RKO (cell line): Measurements from ENCODE around the gene CALCB.

ENCODE experiments used
- DNase-seq: peaks from one replicate; pipeline ENCODE4 v3.0.0-alpha.2; 2016; ENCODE audit warnings: low spot score

The CALCB gene

DNA sequence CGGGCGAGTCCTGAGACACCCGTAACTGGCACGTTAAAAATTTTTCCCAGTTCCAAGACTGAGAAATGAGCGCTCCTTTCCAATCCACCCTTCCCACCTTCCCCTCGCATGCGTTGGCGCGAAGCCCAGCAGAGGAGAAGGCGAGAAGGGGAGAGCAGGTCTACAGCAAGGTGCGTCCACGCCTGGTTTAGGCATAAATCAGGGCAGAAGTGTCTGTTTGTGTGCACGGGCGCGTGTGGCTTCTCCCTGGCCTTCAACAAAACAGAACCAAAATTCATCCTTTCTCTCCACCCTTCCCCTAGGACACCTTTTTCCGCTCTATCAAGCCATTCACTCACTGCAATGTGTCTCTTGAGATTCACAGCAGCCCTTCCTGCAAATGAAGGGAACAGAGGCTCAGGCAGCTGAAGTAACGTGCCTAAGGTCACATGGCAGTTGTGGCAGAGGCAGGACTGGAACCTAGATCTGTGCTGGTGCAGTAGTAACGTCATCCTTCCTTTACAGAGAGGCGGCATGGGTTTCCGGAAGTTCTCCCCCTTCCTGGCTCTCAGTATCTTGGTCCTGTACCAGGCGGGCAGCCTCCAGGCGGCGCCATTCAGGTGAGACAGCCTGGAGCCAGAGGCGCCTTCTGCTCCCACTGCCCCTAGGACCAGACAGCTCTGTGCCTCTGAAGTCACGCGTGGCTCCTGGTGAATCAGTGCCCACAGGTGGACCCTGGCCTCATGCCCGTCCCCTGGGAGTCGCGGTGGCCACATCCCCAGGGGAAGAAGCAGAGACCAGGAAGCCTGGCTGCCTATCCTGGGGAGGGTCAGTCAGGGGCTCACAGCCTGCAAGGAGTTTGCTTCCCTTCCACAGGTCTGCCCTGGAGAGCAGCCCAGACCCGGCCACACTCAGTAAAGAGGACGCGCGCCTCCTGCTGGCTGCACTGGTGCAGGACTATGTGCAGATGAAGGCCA is 1.1 kb downstream of the CALCB start:
- DNase-seq, result peak; percentile 9

DNA sequence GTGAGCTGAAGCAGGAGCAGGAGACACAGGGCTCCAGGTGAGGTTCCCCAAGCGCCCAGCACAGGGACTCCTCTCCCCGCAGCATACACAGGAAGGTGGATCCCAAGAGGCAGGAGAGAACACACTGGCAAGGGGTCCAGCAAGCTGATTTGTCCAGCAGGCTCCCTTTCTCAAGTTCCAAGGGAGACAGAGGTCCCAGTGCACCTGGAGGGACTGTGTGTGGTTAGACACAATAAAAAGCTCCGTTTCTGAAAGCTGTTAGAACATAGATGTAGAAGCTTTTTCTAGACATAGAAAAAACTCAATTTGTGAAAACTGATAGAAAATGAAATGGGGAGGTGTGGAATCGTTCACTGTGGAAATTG is 1.8 kb downstream of the CALCB start:
- DNase-seq, result no peak

DNA sequence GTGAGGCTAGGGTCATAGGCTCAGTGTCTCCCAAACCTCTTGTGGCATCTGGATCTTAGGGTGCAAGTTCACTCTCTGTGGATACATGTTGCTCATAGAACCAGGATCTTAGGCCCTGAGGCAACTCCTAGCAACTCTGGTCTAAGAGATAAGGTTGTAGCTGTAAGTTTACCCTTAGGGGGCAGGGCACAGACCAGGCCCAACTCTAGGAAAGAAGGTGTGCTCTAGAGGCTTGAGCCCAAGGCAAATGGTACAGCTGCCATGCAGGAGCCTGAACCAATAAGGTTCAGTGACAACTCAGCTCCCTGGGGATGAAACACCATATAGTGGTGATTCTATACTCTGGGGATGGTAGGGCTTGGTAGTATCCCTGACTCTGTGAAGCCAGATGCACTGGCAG is 17.8 kb downstream of the CALCB start:
- DNase-seq, result no peak

DNA sequence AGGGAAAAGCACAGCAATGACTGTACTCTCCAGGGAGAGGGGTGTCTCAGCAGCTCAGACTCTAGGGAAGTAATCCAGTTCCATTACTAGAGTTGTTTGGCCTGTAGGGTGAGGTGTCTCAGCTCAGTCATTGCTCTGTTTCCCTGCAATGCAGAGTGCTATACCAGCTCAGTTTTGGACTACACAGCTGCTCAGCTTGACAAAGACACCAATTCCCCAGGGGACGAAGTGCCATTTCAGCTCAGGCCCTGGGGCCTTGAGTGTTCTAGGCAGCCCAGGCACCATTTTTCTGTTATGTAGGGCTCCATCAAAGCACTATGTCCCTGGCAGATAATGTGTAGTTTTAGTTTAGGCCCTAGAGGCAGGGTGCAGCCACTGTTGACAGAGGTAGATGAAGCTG is 18.2 kb downstream of the CALCB start:
- no peak for DNase-seq

DNA sequence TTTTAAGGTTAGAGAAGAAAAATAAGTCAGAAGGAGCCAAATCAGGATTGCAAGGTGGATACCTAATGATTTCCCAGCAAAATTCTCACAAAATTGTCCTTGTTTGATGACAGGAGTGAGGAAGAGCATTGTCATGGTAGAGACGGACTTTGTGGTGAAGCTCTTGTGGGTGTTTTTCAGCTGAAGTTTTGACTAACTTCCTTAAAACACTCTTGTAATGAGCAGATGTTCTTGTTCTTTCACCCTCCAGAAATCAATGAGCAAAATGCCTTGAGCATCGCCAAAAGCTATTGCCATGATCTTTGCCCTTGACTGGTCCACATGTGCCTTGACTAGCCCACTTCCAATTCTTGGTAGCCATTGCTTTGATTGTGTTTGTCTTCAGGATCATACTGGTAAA is 20.0 kb downstream of the CALCB start:
- no peak for DNase-seq

DNA sequence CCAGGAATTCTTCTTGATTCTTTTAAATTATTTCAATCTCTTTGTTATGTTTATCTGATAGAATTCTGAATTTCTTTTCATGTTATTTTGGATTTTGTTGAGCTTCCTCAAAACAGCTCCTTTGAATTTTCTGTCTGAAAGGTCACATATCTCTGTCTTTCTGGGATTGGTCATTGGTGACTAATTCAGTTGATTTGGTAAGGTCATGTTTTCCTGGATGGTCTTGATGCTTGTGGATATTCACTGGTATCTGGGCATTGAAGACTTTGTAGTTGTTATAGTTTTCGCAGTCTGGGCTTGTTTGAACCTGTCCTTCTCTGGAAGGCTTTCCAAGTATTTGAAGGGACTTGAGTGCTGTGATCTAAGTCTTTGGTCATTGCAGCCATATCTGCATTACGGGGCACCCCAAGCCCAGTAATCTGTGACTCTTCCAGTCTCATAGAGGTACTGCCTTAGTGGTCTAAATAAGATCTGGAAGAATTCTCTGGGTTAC is 22.4 kb downstream of the CALCB start:
- DNase-seq, result no peak

DNA sequence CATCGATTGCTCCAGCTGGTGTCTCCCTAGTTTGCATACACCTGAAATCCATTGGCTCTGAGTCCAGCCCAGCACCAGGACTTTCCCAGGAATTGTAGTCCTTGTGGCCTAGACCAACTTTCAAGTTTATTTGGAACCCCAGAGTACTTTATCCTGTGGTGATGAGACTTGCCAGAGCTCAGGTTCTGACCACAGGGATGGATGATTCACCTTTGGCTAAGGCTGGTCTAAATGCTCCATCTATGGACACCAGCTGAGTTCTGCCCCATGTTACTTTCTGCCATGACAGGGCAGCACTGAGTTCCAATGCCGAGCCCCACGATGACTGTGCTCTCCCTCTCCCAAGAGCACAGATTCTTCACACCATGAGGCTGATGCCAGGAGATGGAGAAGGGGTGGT is 24.0 kb downstream of the CALCB start:
- DNase-seq, result no peak

DNA sequence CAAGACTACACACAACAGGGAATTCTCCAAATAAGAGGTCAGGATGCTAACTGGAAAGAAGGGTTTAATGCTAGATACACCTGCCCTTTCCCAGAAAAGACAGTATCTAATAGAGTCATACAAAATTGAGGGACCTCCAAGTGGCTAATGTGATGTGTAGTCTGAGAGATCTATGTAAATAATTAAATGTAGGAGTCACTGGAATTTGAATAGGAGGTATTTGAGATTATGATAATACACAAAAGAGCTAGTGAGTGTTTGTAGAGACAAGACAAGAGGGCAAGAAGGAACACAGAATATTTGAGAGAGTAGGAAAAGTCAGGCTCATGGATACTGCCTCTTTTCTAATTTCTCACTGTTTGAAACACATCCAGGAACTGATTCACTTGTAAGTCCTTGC is 25.9 kb downstream of the CALCB start:
- DNase-seq, result no peak

DNA sequence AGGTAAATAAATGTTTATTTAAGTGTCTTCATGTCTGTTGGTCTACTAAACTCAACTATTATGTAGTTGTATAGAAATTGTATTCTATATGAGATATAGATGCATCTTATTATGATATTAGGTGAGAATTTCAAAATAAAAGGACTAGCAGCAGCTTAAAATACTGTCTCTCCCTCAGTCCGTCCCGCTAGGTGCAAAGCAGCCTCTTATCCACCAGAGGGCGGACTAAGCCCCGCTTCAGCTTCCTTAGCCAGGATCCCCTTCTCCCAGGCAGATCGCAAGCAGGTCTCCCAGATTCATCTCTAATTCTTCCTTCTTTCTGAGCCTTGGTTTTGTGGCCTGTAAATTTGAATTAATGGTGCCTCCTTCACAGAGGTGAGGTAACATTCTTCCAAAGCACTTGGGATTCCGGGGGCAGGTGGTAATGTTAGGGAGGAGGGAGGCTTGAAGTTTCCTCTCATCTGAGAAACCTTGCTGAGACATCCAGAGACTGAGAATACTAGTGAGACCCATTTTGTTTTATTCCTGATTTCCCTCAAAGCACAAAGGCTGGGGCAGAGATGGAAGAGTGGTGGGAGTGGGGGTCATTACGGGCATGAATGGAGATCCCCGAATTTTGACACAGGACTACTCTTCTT is 27.8 kb downstream of the CALCB start:
- DNase-seq, result peak; percentile 72

DNA sequence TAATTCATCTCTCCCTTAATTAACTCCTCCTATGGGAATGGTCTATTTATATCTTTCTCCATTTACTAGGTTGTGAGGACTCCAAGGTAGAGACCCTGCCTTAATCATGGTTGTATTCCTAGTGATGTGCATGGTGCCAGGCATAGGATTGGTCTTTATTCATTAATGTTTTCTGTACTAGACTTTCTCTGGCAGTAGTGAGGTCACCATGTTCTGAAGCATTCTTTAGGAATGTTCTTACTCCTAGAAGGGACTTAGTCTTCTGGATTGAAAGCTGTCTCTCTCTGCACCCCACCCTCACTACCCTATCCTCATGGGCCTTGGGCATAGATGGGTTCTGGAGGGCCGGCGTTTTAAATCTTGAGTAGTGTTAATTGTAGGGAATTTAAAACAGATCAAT is 30.8 kb downstream of the CALCB start:
- no peak for DNase-seq

DNA sequence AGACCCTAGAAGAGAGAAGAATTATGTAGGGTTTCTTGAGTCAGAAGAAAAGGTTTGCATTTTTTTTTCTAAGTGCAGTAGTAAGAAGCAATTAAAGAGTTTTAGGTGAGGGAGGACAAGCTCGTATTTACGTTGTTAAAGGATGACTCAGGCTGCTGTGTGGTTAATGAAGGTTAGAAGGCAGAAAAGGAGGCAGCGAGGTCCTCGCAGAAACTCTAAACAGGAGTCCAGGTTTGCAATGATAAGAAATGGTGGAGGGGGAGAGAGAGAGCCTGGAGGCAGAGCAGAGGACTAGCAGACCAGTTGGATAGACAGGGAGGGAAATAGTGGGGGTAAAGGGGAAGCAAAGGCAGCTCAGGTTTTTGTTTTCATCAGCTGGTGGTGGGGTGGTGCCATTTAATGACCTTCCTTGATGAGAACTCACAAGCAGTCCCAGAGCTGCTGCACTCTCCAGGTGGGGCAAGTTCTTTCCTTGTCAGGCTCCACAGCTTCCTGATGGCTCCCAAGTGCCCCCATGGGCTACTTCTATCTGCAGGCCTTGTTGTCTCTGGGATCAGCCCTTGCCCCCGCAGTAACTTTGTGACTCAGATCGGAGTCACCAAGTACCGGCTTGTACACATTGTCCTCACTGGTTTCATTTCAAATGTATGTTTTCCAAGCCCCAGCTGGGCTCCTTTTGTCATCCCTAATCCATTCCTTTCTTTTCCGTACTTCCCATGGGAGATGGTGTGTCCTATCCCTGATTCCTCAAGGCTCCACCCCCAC is 33.0 kb downstream of the CALCB start:
- DNase-seq, result peak; percentile 30

DNA sequence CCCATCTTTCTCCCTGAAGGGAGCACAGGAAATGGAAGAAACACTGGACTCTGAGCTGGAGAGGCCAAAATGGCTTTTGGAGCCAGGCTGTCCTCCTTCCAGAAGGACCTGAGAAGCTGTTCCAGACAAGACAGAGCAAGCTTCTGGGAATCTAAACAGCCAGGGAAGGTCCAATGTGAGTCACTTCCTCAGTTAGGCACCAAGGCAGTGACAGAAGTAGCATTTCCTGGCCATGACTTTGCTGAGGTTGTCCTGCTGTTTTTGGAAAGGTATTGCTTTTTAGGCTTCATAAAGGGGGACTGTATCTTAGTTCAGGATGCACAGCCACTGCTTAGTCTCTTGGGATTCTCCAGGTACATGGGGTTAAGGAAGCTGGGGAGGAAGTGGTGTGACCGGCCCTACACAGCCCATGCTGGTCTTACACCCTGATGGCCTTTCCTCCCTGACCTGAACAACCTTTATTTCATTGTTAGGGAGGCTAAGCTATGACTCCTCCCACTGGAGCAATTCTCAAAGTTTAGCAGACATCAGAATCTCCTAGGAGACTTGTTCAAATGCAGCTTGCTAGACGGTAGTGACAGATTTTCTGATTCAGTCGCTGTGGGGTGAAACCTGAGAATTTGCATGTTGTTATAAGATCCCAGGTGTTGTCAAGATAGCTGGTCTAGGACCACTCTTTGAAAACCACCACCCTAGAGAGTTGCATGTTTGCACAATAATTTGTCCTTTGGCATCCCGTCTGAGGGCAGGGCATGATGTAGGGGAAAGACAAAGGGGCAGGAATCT is 34.5 kb downstream of the CALCB start:
- no peak for DNase-seq

DNA sequence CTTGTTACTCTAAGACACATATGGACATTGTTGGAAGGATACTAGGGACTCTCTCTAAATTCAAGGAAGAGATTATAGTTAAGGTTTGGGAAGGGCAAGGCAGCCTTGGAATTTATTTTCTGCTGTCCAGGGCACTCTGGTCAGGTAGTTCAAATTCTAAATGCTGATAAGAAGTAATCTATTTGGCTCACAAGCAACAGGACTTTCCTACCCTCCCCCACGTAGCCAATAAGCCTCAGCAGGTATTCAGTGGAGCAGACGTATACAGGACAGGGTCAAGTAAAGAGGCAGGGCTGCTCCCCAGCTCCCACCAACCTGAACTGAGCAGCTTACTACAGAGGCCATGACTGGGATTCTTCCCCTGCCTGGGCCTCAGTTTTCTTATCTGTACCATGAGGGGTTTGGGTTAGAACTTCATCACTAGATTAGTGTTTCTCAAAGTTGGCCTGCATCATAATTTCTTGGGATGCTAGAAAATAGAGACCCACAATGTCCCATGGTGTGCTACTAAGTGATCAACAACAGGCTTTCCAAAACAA is 35.3 kb downstream of the CALCB start:
- DNase-seq, result no peak

DNA sequence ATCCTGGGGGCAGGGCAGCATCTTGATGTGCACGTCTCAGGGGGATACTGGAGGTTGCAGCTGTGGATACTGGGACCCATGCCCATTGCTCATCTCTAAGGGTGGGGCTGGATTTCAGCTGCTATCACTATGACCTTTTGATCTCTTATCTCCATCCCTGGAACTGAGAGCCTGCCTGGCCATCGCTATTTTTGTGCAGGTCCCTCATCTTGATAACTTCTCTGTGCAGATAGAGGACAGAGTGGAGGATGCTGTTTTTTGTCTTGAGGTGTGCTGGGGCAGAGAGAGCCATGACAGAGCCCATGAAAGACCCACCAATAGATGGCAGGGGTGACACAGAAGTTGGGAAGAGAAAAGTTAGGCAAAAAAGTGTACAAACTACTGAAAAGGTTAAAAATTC is 36.2 kb downstream of the CALCB start:
- no peak for DNase-seq

DNA sequence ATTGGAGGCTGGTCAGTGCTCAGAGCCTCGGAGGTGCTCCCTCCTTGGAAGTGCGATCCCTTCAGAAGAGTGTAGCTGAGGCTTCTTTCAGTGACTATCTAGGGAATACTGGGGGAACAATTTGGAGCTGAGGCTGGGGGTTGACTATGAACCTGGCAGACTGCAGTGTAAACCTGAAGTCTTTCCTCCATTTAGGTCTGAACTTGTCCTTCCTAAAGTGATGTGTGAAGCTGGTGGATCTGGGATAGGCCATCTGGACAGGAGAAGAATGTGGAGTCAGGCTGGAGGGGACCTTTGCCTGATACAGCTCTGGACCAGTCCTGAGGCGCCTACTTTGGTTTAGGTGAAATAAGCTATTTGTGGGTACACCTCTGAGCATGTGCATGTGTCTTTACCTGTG is 37.8 kb downstream of the CALCB start:
- DNase-seq, result no peak

DNA sequence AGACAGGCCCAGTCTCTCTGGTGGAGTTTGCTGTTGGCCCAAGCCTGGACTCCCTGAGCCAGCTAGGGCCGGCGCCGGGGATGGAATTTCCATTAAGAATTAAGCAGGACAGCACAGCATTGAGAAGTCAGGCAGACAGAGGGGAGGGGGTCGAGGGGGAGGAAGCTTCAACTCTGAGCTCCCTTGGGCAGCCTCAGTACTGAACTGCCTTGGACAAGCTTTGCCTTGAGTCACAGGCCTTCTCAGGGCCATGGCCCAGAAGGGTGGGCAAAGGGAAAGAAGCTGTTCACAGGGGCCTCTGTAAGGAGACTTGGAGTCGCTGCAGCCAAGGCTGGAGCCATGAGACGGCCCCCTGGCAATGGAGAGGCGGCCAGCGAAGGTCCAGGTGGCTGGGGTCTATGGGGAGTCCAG is 38.7 kb downstream of the CALCB start:
- no peak for DNase-seq

DNA sequence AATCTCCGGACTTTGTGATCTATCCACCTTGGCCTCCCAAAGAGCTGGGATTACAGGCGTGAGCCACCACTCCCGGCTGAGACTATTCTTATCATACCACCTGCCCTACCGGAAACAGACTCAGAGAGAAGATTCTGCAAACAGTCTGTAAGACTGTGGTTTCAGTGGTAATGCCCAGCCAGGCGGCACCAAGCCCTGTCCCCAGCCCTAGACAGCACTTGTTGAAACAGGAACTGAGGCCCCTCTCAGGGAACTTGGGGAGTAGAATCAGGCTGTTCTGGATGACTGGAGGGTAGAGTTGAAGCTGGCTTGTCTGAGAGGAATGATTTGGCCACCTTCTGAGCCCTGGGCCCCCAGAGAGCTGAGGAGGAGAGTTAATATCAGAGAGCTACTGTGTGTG is 40.0 kb downstream of the CALCB start:
- DNase-seq, result no peak

DNA sequence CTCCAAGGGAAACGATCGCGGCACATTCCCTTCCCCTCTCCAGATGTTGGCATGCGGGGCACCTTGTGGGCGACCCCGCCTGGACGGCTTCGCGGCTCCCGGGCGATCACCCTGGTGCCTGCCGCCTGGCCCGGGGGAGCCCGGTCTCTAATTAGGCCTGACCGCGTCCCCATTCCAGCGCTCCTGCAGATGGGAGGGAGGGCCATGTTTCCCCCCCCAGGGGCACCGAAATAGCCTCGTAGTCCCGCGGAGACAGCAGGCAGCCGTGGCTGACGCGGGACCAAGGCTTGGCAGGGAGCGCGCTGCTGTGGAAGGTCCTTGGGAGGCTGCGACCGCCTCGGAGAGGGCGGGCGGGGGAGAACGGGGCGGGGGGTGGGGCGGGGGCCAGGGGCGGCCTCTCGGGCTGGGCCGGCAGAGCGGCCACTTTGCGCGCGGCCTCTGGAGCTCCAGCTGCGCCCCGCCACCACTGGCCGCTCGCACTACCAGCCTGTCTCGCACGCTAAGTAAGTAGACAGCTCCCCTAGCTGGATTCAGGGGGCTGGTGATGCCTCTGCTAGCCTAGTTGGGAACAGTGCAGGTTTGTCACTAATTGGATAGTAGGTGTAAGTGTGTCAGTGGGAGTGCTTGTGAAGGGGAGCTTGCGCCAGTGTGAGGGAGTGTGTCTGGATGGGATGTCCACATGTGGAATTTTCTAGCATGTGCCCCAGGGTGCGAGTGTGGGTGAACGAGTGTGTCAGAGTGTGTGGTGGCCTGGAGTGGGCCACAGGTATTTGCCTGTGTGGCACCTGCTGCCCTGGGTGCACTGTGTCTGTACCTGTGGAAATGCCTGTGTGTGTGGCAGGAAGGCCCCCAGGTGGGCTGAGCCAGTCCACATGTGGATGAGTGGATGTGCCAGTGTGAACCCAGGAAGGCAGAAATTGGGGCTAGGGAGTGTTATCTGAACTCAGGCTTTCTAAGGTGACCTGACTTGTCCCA is 41.4 kb downstream of the CALCB start, which contains the start of gene INSC:
INSC (plus strand) TSS at position 423 of the 975 bp plus-strand sequence. CDS start 34,252 bp downstream, outside the sequence.
- DNase-seq, result no peak

DNA sequence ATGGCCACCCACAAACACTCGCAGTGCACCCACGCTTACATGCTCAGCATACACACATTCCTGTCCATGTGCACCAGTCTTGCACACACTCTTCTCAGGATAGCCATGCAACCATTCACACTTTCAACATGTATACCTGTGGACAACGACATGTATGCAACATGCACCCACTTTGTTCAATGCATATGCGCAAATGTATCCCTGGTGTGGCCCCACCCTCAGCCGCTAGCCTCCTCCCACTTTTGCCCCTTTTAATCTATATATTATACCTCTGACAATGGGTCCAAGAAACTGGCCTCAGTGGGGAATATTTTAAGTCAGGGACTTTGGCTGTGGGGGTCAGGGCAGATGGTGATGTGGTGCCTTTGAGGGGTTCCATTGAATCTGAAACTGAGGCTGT is 42.3 kb downstream of the CALCB start:
- no peak for DNase-seq

DNA sequence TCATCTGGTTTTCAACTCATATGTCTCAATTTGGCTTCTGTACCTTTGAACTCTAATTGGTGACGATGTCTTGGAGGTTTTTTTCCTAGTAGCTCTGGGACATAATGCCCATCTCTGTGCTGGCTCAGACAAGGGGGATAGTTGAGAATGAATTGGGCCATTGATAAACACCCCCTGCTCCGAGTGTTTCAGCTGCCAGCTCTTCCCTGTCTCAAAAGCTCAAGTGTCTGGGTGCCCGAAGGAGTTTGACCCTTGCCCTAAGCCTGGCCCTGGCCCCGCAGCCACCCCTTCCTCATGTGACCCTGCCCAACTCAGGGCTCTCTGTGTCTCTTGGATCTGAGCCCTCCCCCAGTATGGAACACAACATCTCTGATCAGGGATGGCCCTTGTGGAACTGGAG is 44.4 kb downstream of the CALCB start:
- no peak for DNase-seq
